A549 (cell line): ENCODE results near the gene UBC.
"Not testable (repeated sequence)": the region's sequence is repeated elsewhere in the genome, so short reads cannot be mapped to it uniquely, and the experiment has no call there.

Source experiments
- CHD2 ChIP-seq: fragments of 150-350 bp; IDR thresholded peaks from 2 replicates; pipeline ENCODE4 v1.6.1; 2014; ENCODE audit warnings: low read length; ENCODE audit not compliant: partially characterized antibody
- CTCF ChIP-seq: fragments of >200 bp; sonication (Bioruptor Twin); formaldehyde crosslinking; IDR thresholded peaks from 3 replicates; pipeline ENCODE4 v1.5.1; 2016
- MAX ChIP-seq: IDR thresholded peaks from 2 replicates; pipeline ENCODE4 v1.6.1; 2012
- SMC3 ChIP-seq: fragments of >200 bp; sonication (Bioruptor Twin); formaldehyde crosslinking; IDR thresholded peaks from 3 replicates; pipeline ENCODE4 v1.6.1; 2018; ENCODE audit warnings: inconsistent platforms
- USF2 ChIP-seq: fragments of 450-650 bp; IDR thresholded peaks from 2 replicates; pipeline ENCODE4 v1.6.1; 2014; ENCODE audit warnings: antibody characterized with exemption

- not testable (repeated sequence) for TF ChIP-seq CTCF, MAX, USF2, CHD2, SMC3
Measured at GRCh38 chr12:124912529-124913287, 1.7 kb downstream of the UBC start.
